Esophagus mucosa (tissue), 1 donor: ENCODE measurements around the gene CYP2C18. TPM values are rescaled to one million over a fixed set of nuclear protein-coding genes. Genes with fewer than 3 reads are reported as not detected.
"Not testable (repeated sequence)": the region's sequence is repeated elsewhere in the genome, so short reads cannot be mapped to it uniquely, and the experiment has no call there.

Experiments
- ATAC-seq: fragments of 200-7000 bp; cut with Tn5 transposase; one replicate; pipeline ENCODE4 v1.9.1; 2020
- total RNA-seq: library from RNA; stranded (reverse); gene quantifications from one replicate; pipeline ENCODE4 v1.2.4, GENCODE V29; 2023
- donor health status: DM: yes; HTN: yes; CAD: no.

Gene CYP2C18
- 27.2 TPM for total RNA-seq

DNA sequence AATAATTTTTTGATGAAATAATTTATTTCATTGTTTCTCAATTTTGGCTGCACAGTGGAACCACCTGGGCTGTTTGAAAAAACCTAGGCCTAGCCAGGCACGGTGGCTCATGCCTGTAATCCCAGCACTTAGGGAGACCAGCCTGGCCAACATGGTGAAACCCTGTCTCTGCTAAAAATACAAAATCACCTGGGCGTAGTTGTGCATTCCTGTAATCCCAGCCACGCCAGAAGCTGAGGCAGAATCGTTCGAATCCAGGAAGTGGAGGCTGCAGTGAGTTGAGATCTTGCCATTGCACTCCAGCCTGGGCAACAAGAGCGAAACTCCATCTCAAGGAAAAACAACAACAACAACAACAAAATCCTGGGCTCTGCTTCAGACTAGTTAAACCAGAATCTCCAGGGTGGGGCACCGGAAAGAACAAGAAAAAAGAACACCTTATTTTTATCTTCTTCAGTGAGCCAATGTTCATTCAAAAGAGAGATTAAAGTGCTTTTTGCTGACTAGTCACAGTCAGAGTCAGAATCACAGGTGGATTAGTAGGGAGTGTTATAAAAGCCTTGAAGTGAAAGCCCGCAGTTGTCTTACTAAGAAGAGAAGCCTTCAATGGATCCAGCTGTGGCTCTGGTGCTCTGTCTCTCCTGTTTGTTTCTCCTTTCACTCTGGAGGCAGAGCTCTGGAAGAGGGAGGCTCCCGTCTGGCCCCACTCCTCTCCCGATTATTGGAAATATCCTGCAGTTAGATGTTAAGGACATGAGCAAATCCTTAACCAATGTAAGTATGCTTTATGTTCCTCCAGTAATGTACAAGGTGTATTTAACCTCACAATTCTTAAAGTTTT lies at the start of gene CYP2C18:
CYP2C18 (plus strand) TSS at position 516 of the 841 bp plus-strand sequence; CDS start at position 607, 91 bp downstream.
- peak; percentile 84 for ATAC-seq

DNA sequence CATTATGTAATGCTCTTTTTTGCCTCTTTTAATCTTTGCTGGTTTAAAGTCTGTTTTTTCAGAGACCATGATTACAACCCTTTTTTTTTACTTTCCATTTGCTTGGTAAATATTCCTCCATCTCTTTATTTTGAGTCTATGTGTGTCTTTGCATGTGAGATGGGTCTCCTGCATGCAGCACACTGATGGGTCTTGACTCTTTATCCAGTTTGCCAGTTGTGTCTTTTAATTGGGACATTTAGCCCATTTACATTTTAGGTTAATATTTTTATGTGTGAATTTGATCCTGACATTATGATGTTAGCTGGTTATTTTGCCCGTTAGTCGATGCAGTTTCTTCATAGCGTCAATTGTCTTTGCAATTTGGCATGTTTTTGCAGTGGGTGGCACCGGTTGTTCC lies 45.4 kb upstream of the CYP2C18 start:
- not testable (repeated sequence) for ATAC-seq

DNA sequence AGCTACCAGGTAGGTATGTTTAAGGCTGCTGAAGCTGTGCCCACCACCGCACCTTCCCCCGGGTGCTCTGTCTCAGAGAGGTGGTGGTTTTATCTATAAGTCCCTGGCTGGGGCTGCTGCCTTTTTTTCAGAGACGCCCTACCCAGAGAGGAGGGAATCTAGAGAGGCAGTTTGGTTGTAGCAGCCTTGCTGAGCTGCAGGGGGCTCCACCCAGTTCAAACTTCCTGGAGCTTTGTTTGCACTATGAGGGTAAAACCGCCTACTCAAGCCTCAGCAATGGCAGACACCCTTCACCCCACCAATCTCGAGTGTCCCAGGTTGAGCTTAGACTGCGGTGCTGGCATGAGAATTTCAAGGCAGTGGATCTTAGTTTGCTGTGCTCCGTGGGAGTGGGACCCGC lies 43.6 kb upstream of the CYP2C18 start:
- no peak for ATAC-seq

DNA sequence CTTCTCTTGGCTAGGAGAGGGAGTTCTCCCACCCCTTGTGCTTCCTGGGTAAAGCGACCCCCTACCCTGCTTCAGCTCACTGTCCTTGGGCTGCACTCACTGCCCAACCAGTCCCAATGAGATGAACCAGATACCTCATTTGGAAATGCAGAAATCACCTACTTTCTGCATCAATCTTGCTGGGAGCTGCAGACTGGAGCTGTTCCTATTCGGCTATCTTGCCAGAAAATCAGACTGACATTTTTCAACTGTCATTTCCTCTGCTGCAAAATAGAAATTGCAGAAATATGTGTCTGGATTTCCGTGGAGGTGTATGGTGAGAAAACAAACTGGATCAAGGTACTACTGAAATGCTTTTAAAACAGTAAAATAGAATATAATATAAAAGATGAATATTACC lies 43.0 kb upstream of the CYP2C18 start:
- ATAC-seq: no peak

DNA sequence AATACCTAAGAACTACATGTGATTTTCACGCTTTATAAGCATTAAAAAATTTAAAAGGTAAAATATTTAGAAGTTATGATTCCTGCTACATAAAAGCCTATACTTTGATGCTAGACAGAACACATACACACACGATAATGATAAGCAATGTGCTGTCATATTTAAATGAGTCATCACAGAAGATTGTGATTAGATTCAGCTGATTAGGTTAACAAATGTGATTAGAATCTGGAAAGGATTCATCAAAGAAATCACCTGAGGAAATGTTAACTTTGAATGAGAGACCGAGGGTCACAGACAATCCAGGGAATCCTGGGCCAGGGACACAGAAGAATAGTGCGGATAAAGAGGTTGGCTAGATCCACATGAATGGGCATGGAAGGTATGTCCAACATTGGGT lies 42.0 kb upstream of the CYP2C18 start:
- no peak for ATAC-seq

DNA sequence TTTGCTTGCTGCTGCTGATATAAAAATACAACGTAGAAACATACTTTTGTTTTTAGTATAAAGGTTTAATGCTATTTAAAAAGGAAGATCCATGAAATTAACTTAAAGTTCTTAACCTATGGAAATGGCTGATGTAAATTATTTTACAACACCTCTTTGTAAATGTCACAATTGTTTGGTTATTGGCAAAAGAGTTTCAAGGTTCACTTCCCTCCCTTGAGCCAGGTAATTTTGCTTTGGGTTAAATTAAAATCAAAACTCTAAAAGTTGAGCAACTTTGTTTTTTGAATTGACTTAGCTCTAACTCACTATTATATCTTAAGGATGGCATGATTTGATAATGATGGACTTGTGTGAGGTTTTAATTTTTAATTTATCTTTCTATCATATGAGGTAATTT lies 39.2 kb upstream of the CYP2C18 start:
- no peak for ATAC-seq

DNA sequence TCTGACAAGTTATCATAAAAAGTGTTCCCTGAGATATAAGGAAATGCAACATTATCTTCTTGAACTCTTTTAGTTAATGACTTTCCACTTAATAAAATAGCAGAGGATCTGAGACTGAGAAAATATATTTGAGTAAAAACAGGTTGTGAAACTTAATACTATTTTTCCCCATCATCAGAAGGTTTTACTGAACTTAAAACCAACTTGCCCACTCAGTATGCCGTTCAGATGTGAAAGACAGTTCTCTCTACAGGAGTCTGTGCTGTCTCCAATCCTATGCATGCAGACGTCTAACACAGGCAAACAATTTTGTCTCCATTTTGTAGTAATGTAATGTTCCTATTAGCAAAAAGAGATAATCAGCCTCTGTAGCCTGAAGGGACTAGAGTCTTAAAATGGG lies 38.2 kb upstream of the CYP2C18 start:
- no peak for ATAC-seq

DNA sequence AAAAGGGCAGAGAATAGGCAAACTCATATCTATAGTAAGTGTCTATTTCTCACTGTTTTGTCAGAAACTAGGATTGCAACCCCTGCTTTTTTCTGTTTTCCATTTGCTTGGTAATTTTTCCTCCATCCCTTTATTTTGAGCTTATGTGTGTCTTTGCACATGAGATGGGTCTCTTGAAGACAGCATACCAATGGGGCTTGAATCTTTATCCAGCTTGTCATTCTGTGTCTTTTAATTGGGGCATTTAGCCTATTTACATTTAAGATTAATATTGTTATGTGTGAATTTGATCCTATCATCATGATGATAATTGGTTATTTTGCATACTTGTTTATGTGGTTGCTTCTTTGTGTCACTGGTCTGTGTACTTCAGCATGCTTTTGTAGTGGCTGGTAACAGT lies 28.3 kb upstream of the CYP2C18 start:
- ATAC-seq: not testable (repeated sequence)

DNA sequence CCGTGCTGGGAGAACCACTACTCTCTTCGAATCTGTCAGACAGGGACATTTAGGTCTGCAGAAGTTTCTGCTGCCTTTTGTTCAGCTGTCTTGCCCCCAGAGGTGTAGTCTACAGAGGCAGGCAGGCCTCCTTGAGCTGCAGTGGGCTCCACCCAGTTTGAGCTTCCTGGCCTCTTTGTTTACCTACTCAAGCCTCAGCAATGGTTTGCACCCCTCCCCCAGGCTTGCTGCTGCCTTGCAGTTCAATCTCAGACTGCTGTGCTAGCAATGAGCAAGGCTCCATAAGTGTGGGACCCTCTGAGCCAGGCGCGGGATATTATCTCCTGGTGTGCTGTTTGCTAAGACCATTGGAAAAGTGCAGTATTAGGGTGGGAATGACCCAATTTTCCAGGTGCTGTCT lies 20.5 kb upstream of the CYP2C18 start:
- not testable (repeated sequence) for ATAC-seq

DNA sequence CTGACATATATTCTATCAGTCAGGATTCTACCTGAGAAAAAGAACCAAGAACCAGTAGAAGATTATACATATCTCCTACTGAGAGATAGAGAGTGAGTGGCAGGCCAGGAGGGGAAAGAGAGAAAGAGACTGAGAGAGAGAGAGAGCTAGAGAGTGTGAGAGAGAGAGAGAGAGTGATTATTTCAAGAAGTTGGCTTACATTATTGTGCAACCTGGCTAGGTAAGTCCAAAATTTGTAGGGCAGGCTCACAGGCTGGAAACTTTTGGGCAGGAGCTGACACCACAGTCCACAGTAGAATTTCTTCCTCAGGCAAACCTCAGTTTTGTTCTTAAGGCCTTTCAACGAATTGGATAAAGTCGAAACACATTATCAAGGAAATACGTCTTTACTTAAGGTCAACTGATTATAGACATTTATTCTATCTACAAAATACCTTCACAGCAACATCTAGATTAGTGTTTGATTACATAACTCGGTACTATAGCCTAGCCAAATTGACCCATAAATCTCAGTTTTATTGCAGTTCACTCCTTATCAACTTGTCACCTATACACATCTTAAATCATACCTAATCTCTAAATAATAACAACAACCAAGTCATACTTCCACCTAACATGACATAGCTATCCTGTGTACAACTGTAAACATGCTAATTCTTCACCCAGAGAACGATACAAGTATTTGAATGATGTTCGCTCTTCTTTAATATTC lies 17.0 kb upstream of the CYP2C18 start:
- no peak for ATAC-seq

DNA sequence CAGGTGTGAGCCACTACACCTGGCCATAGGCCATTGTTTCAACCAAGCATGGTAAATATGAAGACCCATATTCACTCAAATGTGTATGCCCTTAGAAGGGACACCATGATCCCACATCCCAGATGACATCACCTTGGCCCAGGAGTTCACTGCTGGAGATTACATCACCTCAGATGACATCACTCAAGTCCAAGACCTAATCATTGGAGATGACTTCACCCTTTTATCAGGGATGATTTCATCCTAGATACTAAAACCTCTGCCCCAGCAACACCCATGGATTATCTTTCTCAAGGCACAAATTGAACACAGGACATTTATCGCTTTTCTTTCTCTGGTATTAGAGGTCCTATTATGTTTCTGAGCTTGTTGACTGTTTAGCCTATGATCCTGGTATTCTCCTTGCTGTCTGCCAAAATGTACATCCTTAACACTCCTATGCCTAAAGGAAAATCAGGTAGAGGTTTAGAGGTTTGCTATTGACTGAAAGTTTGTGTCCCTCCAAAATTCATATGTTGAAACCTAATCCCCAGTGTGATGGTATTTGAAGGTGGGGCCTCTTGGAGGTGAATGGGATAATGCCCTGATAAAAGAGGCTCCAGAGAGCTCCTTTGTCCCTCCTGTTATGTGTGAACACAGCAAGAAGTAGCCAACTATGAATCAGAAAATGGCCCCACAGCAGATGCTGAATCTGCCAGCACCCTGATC lies 9.8 kb upstream of the CYP2C18 start:
- ATAC-seq: peak; percentile 53

DNA sequence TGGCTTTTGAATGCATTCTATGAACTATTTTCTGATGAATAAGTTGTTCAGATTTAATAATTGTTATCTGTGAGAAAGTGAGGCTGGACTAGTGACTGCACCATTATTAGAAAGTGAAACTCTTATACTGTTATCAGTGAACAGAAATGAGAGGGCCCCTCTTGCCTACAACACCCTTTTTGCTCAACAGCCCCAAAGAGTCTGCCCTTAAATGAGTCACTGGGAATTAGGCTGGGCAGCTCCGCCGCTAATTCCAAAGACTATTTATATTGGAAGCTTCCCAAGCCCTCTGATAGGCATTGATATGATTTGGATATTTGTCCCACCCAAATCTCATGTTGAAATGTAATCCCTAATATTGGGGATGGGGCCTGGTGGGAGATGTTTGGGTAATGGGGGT lies 7.0 kb upstream of the CYP2C18 start:
- ATAC-seq: no peak

DNA sequence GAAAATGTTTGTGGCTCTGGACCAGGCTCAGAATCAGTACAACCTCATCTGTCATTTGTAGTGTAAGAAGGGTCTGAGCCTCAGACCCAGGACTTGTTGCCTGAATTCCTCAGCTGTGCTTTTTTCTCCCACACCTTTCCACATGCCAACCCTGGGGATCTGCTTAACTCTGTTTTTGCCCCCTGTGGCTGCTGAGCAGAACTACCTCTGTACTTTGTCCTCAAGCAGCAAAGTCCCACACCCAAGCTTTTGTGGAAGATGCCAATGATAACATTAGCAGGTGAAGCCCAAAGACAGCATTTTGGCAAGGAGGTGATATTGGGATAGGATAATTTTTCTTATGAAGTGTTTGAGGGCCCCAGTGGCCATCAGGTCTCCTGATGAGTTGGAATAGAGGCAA lies 5.8 kb upstream of the CYP2C18 start:
- peak; percentile 36 for ATAC-seq

DNA sequence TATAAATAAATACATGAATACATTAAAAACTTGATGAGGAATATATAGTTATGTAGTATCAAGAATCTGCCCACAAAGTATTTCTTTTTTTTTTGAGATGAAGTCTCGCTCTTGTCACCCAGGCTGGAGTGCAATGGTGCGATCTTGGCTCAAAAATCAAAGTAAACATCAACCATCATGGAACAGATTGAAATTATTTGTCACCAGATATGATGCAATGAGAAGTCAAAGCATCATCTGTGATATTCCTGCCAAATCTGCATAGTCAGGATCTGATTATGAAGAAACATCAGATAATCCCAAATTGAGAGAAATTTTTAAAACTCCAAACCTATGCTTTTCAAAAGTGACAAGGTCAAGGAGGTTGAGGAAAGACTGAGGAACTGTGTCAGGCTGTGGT lies 5.1 kb upstream of the CYP2C18 start:
- ATAC-seq: no peak

DNA sequence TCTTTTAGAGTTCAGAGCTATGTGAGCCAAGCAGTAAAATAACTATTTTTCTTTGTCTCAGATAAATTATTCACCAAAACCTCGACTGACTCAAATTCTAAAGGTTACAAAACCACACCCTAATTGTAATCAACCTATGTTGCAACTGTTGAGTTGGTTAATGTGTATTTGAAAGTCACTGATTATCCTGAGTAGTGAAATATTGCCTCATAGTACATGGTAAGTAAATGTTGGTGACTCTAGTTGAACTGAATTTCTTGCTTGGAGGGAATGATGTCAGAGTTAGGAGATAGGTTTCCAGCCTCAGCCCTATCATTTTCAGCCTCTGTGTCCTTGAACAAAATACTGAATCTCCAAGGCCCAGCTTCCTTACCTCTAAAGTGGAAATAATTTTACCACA lies 3.0 kb upstream of the CYP2C18 start:
- peak; percentile 84 for ATAC-seq

DNA sequence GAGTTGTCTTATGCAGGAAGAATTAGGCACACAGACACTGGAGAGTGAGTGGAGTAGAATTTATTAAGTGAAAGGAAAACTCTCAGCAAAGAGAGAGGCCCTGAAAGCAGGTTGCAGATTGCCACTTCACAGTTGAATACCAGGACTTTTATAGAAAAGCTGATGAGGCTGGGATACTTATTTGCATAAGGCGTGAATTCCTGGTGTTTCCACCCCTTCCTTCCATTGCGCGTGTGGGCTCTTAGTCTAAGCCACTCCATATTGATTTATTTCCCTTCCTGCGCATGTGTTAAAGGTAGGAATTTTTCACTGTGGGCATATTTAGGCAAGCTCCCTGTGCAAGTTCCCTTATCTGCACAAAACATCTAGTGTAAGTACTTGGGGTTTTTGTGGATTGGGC lies 893 bp upstream of the CYP2C18 start:
- not testable (repeated sequence) for ATAC-seq

DNA sequence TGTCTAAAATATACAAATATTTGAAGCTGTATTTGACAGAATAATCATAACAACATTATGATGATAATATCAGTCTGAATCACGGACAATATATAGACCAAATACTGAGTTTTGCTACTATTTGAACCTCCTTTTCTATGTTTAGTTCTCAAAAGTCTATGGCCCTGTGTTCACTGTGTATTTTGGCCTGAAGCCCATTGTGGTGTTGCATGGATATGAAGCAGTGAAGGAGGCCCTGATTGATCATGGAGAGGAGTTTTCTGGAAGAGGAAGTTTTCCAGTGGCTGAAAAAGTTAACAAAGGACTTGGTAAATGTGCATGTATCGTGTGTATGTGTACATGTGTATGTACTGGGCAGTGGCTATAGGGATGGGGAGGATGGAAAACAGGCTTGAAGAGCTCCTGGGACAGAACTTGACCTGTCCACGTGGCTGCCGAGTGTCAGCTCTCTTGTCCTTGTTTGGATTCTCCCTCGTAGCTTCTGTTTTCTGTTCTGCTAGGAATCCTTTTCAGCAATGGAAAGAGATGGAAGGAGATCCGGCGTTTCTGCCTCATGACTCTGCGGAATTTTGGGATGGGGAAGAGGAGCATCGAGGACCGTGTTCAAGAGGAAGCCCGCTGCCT lies 4.2 kb downstream of the CYP2C18 start:
- no peak for ATAC-seq

DNA sequence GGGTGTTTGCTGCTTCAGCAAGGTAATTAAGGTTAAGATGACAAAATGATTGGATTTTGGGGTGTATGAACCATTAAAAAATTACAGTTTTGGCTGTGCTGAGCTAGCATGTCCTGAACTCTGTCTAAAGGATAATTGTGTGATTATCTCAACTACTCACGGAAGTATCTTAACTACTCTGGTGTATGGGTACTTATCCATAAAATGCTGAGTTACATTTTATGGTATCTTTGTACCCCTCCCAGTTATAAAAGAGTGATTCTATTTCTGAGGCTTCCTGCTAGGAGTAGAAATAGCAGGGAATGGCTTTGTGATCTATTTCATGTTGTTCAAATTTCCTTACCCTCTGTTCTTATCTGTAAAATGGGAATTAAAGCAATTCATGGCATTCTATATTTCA lies 22.6 kb downstream of the CYP2C18 start:
- ATAC-seq: no peak

DNA sequence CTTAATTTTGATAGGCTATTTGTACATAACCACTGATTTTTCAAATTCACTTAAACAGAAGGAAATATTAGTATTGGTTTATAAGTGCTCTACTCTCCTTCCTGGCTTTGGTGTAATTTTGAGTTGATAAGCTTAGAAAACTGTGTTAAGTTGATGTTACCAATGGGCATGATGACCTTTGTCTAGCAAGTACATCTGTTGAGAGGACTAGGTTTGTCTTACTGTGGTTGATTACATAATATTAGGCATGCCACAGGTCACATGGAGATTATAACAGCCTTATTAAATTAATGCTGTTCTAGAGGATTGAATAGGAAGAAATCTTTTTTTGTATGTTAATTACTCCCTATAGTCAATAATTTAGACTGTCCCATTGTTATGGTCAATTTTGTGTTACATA lies 27.0 kb downstream of the CYP2C18 start:
- no peak for ATAC-seq

DNA sequence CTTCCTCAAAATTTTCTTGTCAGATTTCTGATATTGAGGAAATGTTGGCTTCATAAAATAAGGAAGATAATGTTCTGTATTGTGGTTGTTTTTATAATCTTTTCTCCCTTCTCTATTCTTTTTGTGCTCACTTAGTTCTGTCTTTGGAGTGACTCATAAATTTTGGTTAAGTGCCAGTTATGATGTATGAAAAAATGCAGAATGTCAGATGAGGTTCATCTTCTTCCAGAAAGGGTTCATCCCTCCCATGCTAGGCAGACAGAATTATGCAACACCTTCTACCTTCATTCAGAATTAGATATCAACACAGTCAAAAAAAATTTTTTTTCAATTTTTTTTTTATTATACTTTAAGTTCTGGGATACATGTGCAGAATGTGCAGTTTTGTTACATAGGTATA lies 42.3 kb downstream of the CYP2C18 start:
- ATAC-seq: no peak

DNA sequence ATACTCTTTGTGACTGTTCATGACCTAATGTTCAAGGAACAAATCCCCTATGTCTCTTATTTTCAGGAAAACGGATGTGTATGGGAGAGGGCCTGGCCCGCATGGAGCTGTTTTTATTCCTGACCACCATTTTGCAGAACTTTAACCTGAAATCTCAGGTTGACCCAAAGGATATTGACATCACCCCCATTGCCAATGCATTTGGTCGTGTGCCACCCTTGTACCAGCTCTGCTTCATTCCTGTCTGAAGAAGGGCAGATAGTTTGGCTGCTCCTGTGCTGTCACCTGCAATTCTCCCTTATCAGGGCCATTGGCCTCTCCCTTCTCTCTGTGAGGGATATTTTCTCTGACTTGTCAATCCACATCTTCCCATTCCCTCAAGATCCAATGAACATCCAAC lies 51.7 kb downstream of the CYP2C18 start:
- no peak for ATAC-seq

DNA sequence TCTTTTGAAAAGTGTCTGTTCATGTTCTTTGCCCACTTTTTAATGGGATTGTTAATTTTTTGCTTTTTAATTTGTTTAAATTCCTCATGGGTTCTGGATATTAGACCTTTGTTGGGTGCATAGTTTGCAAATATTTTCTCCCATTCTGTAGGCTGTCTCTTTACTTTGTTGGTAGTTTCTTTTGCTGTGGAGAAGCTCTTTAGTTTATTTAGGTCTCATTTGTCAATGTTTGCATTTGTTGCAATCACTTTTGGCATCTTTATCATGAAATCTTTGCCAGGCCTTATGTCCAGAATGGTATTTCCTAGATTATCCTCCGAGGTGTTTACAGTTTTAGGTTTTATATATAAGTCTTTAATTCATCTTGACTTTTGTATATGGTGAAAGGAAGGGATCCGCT lies 55.1 kb downstream of the CYP2C18 start:
- no peak for ATAC-seq

DNA sequence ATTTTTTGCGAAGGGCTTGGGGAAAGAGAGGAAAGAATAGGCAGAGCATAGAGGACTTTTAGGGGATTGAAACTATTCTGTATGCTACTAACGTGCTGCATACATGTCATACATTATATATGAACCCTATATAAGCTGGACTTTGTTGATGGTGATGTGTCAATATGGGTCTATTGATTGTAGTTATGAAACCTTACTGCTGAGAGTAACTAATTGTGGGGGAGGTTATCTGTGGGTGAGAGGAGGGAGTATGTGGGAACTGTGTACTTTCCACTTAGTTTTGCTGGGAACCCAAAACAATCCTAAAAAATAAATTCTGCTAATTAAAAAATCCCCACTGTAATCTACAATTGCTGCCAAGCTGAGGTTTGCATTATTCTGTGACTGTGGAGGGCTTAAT lies 63.6 kb downstream of the CYP2C18 start:
- no peak for ATAC-seq
